Mesenchymal stem cell (in vitro differentiated cells and primary cell): ENCODE data around the gene PPY.
A peak's percentile ranks its signal among the peaks of the same experiment; 100 is the strongest.
"Not testable (repeated sequence)": the region's sequence is repeated elsewhere in the genome, so short reads cannot be mapped to it uniquely, and the experiment has no call there.

Experiments used
- DNase-seq: peaks from one replicate; pipeline ENCODE4 v3.0.0-alpha.2; 2013
- H2AFZ ChIP-seq: one replicate; pipeline ENCODE4 v1.6.1; 2013; ENCODE audit warnings: low read depth, mild to moderate bottlenecking, control low read depth, inconsistent platforms, low read length, moderate library complexity
- H2AK5ac ChIP-seq: 2 replicates; pipeline ENCODE4 v1.6.1; 2013; ENCODE audit warnings: low read length, moderate library complexity, mild to moderate bottlenecking, inconsistent platforms; ENCODE audit not compliant: severe bottlenecking
- H2BK120ac ChIP-seq: one replicate; pipeline ENCODE4 v1.6.1; 2013; ENCODE audit warnings: low read depth, mild to moderate bottlenecking, inconsistent platforms, low read length, moderate library complexity
- H2BK12ac ChIP-seq, 2 experiments: one replicate each; pipeline ENCODE4 v1.6.1; 2013; ENCODE audit warnings: inconsistent platforms in 2 of 2, low read length in 2 of 2, mild to moderate bottlenecking in 2 of 2, moderate library complexity in 2 of 2, control low read depth in 1 of 2
- H2BK15ac ChIP-seq: one replicate; pipeline ENCODE4 v1.6.1; 2013; ENCODE audit warnings: mild to moderate bottlenecking, low read depth, inconsistent platforms; ENCODE audit not compliant: poor library complexity, severe bottlenecking
- H2BK5ac ChIP-seq: 2 replicates; pipeline ENCODE4 v1.6.1; 2013; ENCODE audit warnings: low read depth, mild to moderate bottlenecking, low read length, control low read depth, inconsistent platforms; ENCODE audit not compliant: poor library complexity, severe bottlenecking
- H3K14ac ChIP-seq, 2 experiments: one replicate each; pipeline ENCODE4 v1.6.1; 2013; ENCODE audit warnings: inconsistent platforms in 2 of 2, low read length in 2 of 2, control low read depth in 1 of 2, mild to moderate bottlenecking in 1 of 2, moderate library complexity in 1 of 2
- H3K18ac ChIP-seq, 2 experiments: one replicate each; pipeline ENCODE4 v1.6.1; 2013; ENCODE audit warnings: inconsistent platforms in 2 of 2, low read length in 2 of 2, control low read depth in 1 of 2, low read depth in 1 of 2, mild to moderate bottlenecking in 1 of 2
- H3K23ac ChIP-seq, 2 experiments: one replicate each; pipeline ENCODE4 v1.6.1; 2013; ENCODE audit warnings: inconsistent platforms in 2 of 2, low read length in 2 of 2, mild to moderate bottlenecking in 2 of 2, moderate library complexity in 2 of 2, control low read depth in 1 of 2
- H3K27ac ChIP-seq: 2 replicates; pipeline ENCODE4 v1.5.1; 2013; ENCODE audit warnings: mild to moderate bottlenecking, moderate library complexity, low read length, control low read depth, inconsistent platforms; ENCODE audit not compliant: poor library complexity, severe bottlenecking
- H3K27me3 ChIP-seq, 2 experiments: 2 replicates each; pipeline versions ENCODE4 v1.6.1 to v1.7.0; 2013; ENCODE audit warnings: low read length in 2 of 2, mild to moderate bottlenecking in 2 of 2, moderate library complexity in 2 of 2, control low read depth in 1 of 2, inconsistent platforms in 1 of 2; ENCODE audit not compliant: control insufficient read depth in 1 of 2, insufficient read depth in 1 of 2
- H3K36me3 ChIP-seq, 2 experiments: 2 replicates each; pipeline versions ENCODE4 v1.6.1 to v1.7.0; 2013; ENCODE audit warnings: low read length in 2 of 2, control low read depth in 1 of 2, inconsistent platforms in 1 of 2, low read depth in 1 of 2, mild to moderate bottlenecking in 1 of 2; ENCODE audit not compliant: insufficient read depth in 2 of 2, control insufficient read depth in 1 of 2
- H3K4ac ChIP-seq, 2 experiments: one replicate each; pipeline ENCODE4 v1.6.1; 2013; ENCODE audit warnings: inconsistent platforms in 2 of 2, low read length in 2 of 2, mild to moderate bottlenecking in 2 of 2, moderate library complexity in 2 of 2, control low read depth in 1 of 2, low read depth in 1 of 2
- H3K4me1 ChIP-seq: 2 replicates; pipeline ENCODE4 v1.6.1; 2013; ENCODE audit warnings: low read depth, low read length, control low read depth; ENCODE audit not compliant: control insufficient read depth, insufficient read depth
- H3K4me2 ChIP-seq: 2 replicates; pipeline ENCODE4 v1.6.1; 2013; ENCODE audit warnings: low read length, mild to moderate bottlenecking, inconsistent platforms; ENCODE audit not compliant: poor library complexity, severe bottlenecking
- H3K4me3 ChIP-seq, 2 experiments: 2 replicates each; pipeline versions ENCODE4 v1.5.1 to v1.7.0; 2013; ENCODE audit warnings: low read length in 2 of 2, mild to moderate bottlenecking in 2 of 2, control low read depth in 1 of 2, low read depth in 1 of 2; ENCODE audit not compliant: insufficient read depth in 1 of 2
- H3K79me1 ChIP-seq: replicated peaks from 2 replicates; pipeline ENCODE4 v1.6.1; 2013; ENCODE audit warnings: mild to moderate bottlenecking, control low read depth, low read length, inconsistent platforms; ENCODE audit not compliant: poor library complexity, severe bottlenecking
- H3K9ac ChIP-seq: 2 replicates; pipeline ENCODE4 v1.7.0; 2013; ENCODE audit warnings: mild to moderate bottlenecking, low read length, moderate library complexity
- H3K9me3 ChIP-seq: 2 replicates; pipeline ENCODE4 v1.7.0; 2013; ENCODE audit warnings: mild to moderate bottlenecking, low read length; ENCODE audit not compliant: control insufficient read depth
- H4K8ac ChIP-seq: one replicate; pipeline ENCODE4 v1.6.1; 2013; ENCODE audit warnings: inconsistent platforms, mild to moderate bottlenecking, low read length, moderate library complexity
- H4K91ac ChIP-seq: one replicate; pipeline ENCODE4 v1.6.1; 2013; ENCODE audit warnings: mild to moderate bottlenecking, low read length, inconsistent platforms
- WGBS: methylation state at CpG from one replicate; pipeline ENCODE4 v1.1.7; 2013; ENCODE audit warnings: mixed read lengths; 5-methylcytosine and 5-hydroxymethylcytosine counted together

PPY gene

GRCh38 chr17:43972444-43973212 is 30.4 kb upstream of the PPY start:
- H3K79me1 ChIP-seq, H3K4me2 ChIP-seq, H3K4ac ChIP-seq, H4K8ac ChIP-seq, H3K18ac ChIP-seq, H2BK12ac ChIP-seq, DNase-seq, H3K14ac ChIP-seq, H3K36me3 ChIP-seq, H3K27ac ChIP-seq, H2BK5ac ChIP-seq, H3K23ac ChIP-seq, H2BK120ac ChIP-seq, H2AK5ac ChIP-seq, H2BK15ac ChIP-seq, H4K91ac ChIP-seq, H3K9ac ChIP-seq, H3K9me3 ChIP-seq, H3K4me3 ChIP-seq, H3K4me1 ChIP-seq, H2AFZ ChIP-seq: not testable (repeated sequence)
- 89% methylated on average over 21 of the region's 22 CpGs for WGBS
- H3K27me3 ChIP-seq, result peaks cover 28 to 34% of the 10 kb centered on the region in 2 experiments

GRCh38 chr17:43971436-43971835 is 29.2 kb upstream of the PPY start:
- WGBS, result no CpG with 5 or more reads among the region's 2 CpGs
- not testable (repeated sequence) for H4K91ac ChIP-seq, H3K23ac ChIP-seq, H3K4ac ChIP-seq, H2BK15ac ChIP-seq, H3K9me3 ChIP-seq, H2AK5ac ChIP-seq, H3K27ac ChIP-seq, H2BK120ac ChIP-seq, H4K8ac ChIP-seq, H2AFZ ChIP-seq, H3K18ac ChIP-seq, H3K36me3 ChIP-seq, H3K4me1 ChIP-seq, H3K79me1 ChIP-seq, H2BK12ac ChIP-seq, H3K4me2 ChIP-seq, H2BK5ac ChIP-seq, DNase-seq, H3K4me3 ChIP-seq, H3K9ac ChIP-seq, H3K14ac ChIP-seq
- H3K27me3 ChIP-seq, result peaks cover 18 to 24% of the 10 kb centered on the region in 2 experiments

- H2AFZ ChIP-seq, result no peak overlapping the region
- WGBS, result 48% methylated on average over 4 of the region's 4 CpGs
- no peak overlapping the region for H3K9ac ChIP-seq
- no peaks in the 10 kb centered on the region for H3K36me3 ChIP-seq
- H3K4ac ChIP-seq, result no peak overlapping the region
- no peak for DNase-seq
- no peak overlapping the region for H2AK5ac ChIP-seq
- no peak overlapping the region for H3K23ac ChIP-seq
- no peak overlapping the region for H2BK12ac ChIP-seq
- no peak overlapping the region for H3K27ac ChIP-seq
- H4K8ac ChIP-seq, result no peak overlapping the region
- H3K14ac ChIP-seq, result no peak overlapping the region
- no peak overlapping the region for H2BK5ac ChIP-seq
- H3K18ac ChIP-seq, result no peak overlapping the region
- no peak overlapping the region for H3K4me3 ChIP-seq
- no peak overlapping the region for H2BK120ac ChIP-seq
- no peak overlapping the region for H2BK15ac ChIP-seq
- no peak overlapping the region for H4K91ac ChIP-seq
- H3K9me3 ChIP-seq, result no peaks in the 10 kb centered on the region
- H3K4me2 ChIP-seq, result no peak overlapping the region
- H3K4me1 ChIP-seq, result no peaks in the 10 kb centered on the region
- no peaks in the 10 kb centered on the region for H3K79me1 ChIP-seq
- peaks cover 17 to 24% of the 10 kb centered on the region in 2 experiments for H3K27me3 ChIP-seq
These were observed 28.1 kb upstream of the PPY start for GRCh38 chr17:43970366-43970765.

GRCh38 chr17:43967251-43967875 is 25.1 kb upstream of the PPY start:
- H3K4me1 ChIP-seq, result no peaks in the 10 kb centered on the region
- WGBS, result 65% methylated on average over 7 of the region's 9 CpGs
- no peak overlapping the region for H3K14ac ChIP-seq
- no peak for DNase-seq
- no peak overlapping the region for H2BK15ac ChIP-seq
- no peaks in the 10 kb centered on the region for H3K36me3 ChIP-seq
- H2BK12ac ChIP-seq, result no peak overlapping the region
- no peak overlapping the region for H2AK5ac ChIP-seq
- H3K27ac ChIP-seq, result no peak overlapping the region
- no peak overlapping the region for H4K8ac ChIP-seq
- no peak overlapping the region for H3K4me2 ChIP-seq
- H3K27me3 ChIP-seq, result peaks cover 11 to 17% of the 10 kb centered on the region in 2 experiments
- H3K4ac ChIP-seq, result no peak overlapping the region
- H2AFZ ChIP-seq, result no peak overlapping the region
- no peaks in the 10 kb centered on the region for H3K79me1 ChIP-seq
- H3K9ac ChIP-seq, result peak overlapping the region; percentile 2
- H3K9me3 ChIP-seq, result no peaks in the 10 kb centered on the region
- no peak overlapping the region for H4K91ac ChIP-seq
- no peak overlapping the region for H3K18ac ChIP-seq
- peak overlapping the region in 1 of 2 experiments; percentile 4 for H3K4me3 ChIP-seq
- no peak overlapping the region for H2BK120ac ChIP-seq
- no peak overlapping the region for H2BK5ac ChIP-seq
- no peak overlapping the region for H3K23ac ChIP-seq
